HCT116 (cell line): ENCODE results near the gene LPO. TPM values are rescaled to one million over a fixed set of nuclear protein-coding genes. Genes with fewer than 3 reads are reported as not detected.

Source experiments
- ATAC-seq: fragments of 200-7000 bp; cut with Tn5 transposase; 2 replicates; pipeline ENCODE4 v1.9.1; 2020; ENCODE audit warnings: mild to moderate bottlenecking, moderate library complexity
- BruUV-seq: library from RNA; stranded (reverse); fragments of 400-500 nt; replicated peaks from 2 replicates; lab custom pipeline; 2021; lab: Mats Ljungman, UMichigan
- CTCF ChIA-PET: fragments of 300-600 bp; sonication (Branson Sonifier 250); formaldehyde crosslinking; loops from one replicate; lab custom pipeline; 2021; ENCODE audit warnings: antibody characterized with exemption; lab: Charles Lee
- POLR2A ChIA-PET: fragments of 300-600, 350-600 bp; sonication (Branson Sonifier 250); formaldehyde crosslinking; loops from one replicate; lab custom pipeline; 2021; ENCODE audit warnings: antibody characterized with exemption; lab: Charles Lee
- RAD21 ChIA-PET, 2 experiments: fragments of 300-600 bp; sonication (Branson Sonifier 250); formaldehyde crosslinking; loops; one replicate each; lab custom pipeline; 2023; ENCODE audit warnings: low total read pairs in 2 of 2; ENCODE audit not compliant: uncharacterized antibody in 2 of 2, unreplicated experiment in 2 of 2, low non-redundant PET in 1 of 2; lab: Charles Lee
- DNase-seq: peaks from one replicate; pipeline ENCODE4 v3.0.0-alpha.2; 2010; ENCODE audit warnings: low read depth, low spot score
- H2AFZ ChIP-seq: fragments of 200-600 bp; shearing (Covaris generic), sonication (generic); 2 replicates; pipeline ENCODE4 v1.6.1; 2017; ENCODE audit warnings: low read depth, mixed run types, mixed read lengths, antibody characterized with exemption, low read length; ENCODE audit not compliant: poor library complexity, severe bottlenecking
- H3K27ac ChIP-seq: 2 replicates; pipeline ENCODE4 v1.5.1; 2012; ENCODE audit warnings: low read depth, low read length
- H3K27me3 ChIP-seq: fragments of 200-600 bp; sonication (generic); 2 replicates; pipeline ENCODE4 v1.6.1; 2016; ENCODE audit warnings: mixed run types, low read length, mixed read lengths; ENCODE audit not compliant: insufficient read depth
- H3K36me3 ChIP-seq, 2 experiments: fragments of 200-500 bp in 1 of 2; fragments of 200-600 bp in 1 of 2; sonication (Bioruptor generic) in 1 of 2; sonication (generic) in 1 of 2; 2 replicates each; pipeline versions ENCODE4 v1.5.1 to v1.6.1; 2014 to 2016; ENCODE audit warnings: low read length in 2 of 2, inconsistent platforms in 1 of 2, mixed read lengths in 1 of 2, mixed run types in 1 of 2; ENCODE audit not compliant: insufficient read depth in 2 of 2, control insufficient read depth in 1 of 2
- H3K4me1 ChIP-seq, 2 experiments: fragments of 200-600 bp in 1 of 2; sonication (generic) in 1 of 2; 2 replicates each; pipeline versions ENCODE4 v1.5.1 to v1.6.1; 2012 to 2017; ENCODE audit warnings: low read length in 2 of 2, inconsistent platforms in 1 of 2, mild to moderate bottlenecking in 1 of 2, mixed read lengths in 1 of 2, mixed run types in 1 of 2, moderate library complexity in 1 of 2; ENCODE audit not compliant: insufficient read depth in 2 of 2, control insufficient read depth in 1 of 2
- H3K4me2 ChIP-seq: fragments of 200-600 bp; sonication (generic); 2 replicates; pipeline ENCODE4 v1.6.1; 2017; ENCODE audit warnings: mixed run types, low read length, mixed read lengths
- H3K4me3 ChIP-seq, 2 experiments: fragments of 200-600 bp in 1 of 2; sonication (generic) in 1 of 2; replicated peaks in 1 of 2; 2 replicates each; pipeline ENCODE4 v1.5.1; 2011 to 2016; ENCODE audit warnings: low read length in 2 of 2, control low read depth in 1 of 2, low read depth in 1 of 2, mild to moderate bottlenecking in 1 of 2, mixed read lengths in 1 of 2, mixed run types in 1 of 2
- H3K79me2 ChIP-seq: fragments of 200-600 bp; sonication (generic); 2 replicates; pipeline ENCODE4 v1.6.1; 2017; ENCODE audit warnings: mild to moderate bottlenecking, mixed run types, low read length, moderate library complexity, mixed read lengths; ENCODE audit not compliant: insufficient read depth
- H3K9ac ChIP-seq: fragments of 200-600 bp; sonication (generic); 2 replicates; pipeline ENCODE4 v1.6.1; 2016; ENCODE audit warnings: low read length, mixed read lengths
- H3K9me2 ChIP-seq: fragments of 200-600 bp; sonication (generic), shearing (Covaris generic); 2 replicates; pipeline ENCODE4 v1.6.1; 2017; ENCODE audit warnings: mixed run types, mild to moderate bottlenecking, moderate library complexity; ENCODE audit not compliant: insufficient read depth
- H3K9me3 ChIP-seq, 2 experiments: fragments of 200-500 bp in 1 of 2; fragments of 200-600 bp in 1 of 2; sonication (Bioruptor generic) in 1 of 2; sonication (generic) in 1 of 2; 2 replicates each; pipeline ENCODE4 v1.6.1; 2014 to 2017; ENCODE audit warnings: low read length in 2 of 2, mixed read lengths in 2 of 2, inconsistent platforms in 1 of 2, low read depth in 1 of 2, mild to moderate bottlenecking in 1 of 2, mixed run types in 1 of 2, moderate library complexity in 1 of 2; ENCODE audit not compliant: control insufficient read depth in 1 of 2, insufficient read depth in 1 of 2
- H4K20me1 ChIP-seq: fragments of 200-600 bp; sonication (generic), shearing (Covaris generic); 2 replicates; pipeline ENCODE4 v1.6.1; 2017; ENCODE audit warnings: mixed run types, mild to moderate bottlenecking, moderate library complexity; ENCODE audit not compliant: insufficient read depth
- EGR1 ChIP-seq: IDR thresholded peaks from 2 replicates; pipeline ENCODE4 v1.6.1; 2012; ENCODE audit warnings: low read depth
- FOSL1 ChIP-seq: IDR thresholded peaks from 2 replicates; pipeline ENCODE4 v1.6.1; 2012; ENCODE audit warnings: low read depth
- RAD21 ChIP-seq: IDR thresholded peaks from 2 replicates; pipeline ENCODE4 v1.6.1; 2012; ENCODE audit warnings: low read depth, mild to moderate bottlenecking
- SIN3A ChIP-seq: IDR thresholded peaks from 2 replicates; pipeline ENCODE4 v1.6.1; 2012; ENCODE audit warnings: low read depth
- SP1 ChIP-seq: IDR thresholded peaks from 2 replicates; pipeline ENCODE4 v1.6.1; 2012; ENCODE audit warnings: low read depth
- intact Hi-C: fragments of 100-400 bp; cut with micrococcal nuclease; formaldehyde crosslinking; loops from 2 replicates; pipeline ENCODE4 v1.10.0; 2022
- total RNA-seq: library from RNA; stranded (reverse); gene quantifications from one replicate; pipeline ENCODE4 v1.2.1, GENCODE V29; 2021; ENCODE audit not compliant: unreplicated experiment
- TF ChIP-seq, protein P1 (sequence below): IDR thresholded peaks from 2 replicates; pipeline ENCODE4 v1.6.1; 2012; ENCODE audit warnings: low read depth

LPO gene
- total RNA-seq, 1 experiment from 2014 or later: not detected

DNA sequence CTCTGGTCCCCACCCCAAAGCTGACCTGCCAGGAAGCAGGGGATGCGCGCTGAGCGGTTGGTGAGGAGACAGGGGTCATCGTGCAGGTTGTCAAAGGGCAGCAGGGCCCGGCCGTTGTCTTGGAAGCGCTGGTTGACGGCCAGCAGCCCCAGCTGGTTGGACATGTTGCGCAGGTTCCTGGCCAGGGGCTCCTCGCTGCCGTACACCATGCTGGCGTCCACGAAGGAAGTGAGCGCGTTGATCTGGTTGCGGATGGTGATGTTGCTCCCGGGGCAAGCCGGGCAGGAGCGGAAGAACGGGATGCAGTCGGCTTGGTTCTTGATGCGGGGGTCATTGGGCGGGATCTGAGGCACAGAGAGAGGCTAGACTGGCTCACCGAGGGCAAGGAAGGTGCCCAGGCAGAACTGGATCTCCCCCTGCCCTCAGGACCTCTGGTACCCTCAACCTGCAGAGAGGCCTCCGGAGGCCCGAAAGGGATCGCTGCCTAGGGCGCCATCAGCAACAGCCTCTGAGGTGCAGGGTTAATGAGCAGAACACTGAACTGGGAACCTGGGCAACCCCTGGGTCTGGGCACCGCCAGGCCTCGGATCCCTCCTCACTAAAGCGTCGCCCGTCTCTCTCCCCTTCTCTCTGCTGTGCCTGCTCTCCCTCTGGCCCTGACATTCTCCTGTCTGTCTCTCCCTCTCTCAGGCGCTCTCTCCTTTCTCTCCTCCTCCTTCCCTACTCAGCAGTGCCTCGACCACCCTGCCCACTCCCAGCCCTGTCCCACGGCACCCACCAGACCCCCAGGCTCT is 39.6 kb downstream of the LPO start:
- no peak for DNase-seq
- ChIA-PET CTCF (interaction anchor here (0.9 kb wide), 1 partner anchor 26 kb away, joined by 3 read pairs; no protein-coding TSS in a partner anchor), POLR2A (interaction anchor here (0.7 kb wide), 1 partner anchor 353 kb away, joined by 3 read pairs; no protein-coding TSS in a partner anchor), RAD21 (no interaction called here)
- Histone ChIP-seq H3K9me2 (no peaks in the 10 kb centered on the region), H3K27me3 (no peaks in the 10 kb centered on the region), H3K9me3 (no peaks in the 10 kb centered on the region), H3K4me3 (no peak overlapping the region), H4K20me1 (no peaks in the 10 kb centered on the region), H3K4me1 (peaks cover 0 to 3% of the 10 kb centered on the region in 2 experiments; a peak in 1 of 4 replicates), H2AFZ (no peak overlapping the region), H3K79me2 (no peaks in the 10 kb centered on the region), H3K4me2 (no peak overlapping the region), H3K36me3 (no peaks in the 10 kb centered on the region), H3K27ac (no peak overlapping the region), H3K9ac (no peak overlapping the region)
- TF ChIP-seq RAD21 (no peak), SIN3A (no peak), FOSL1 (no peak), SP1 (no peak), EGR1 (no peak)
- TF ChIP-seq, protein P1, sequence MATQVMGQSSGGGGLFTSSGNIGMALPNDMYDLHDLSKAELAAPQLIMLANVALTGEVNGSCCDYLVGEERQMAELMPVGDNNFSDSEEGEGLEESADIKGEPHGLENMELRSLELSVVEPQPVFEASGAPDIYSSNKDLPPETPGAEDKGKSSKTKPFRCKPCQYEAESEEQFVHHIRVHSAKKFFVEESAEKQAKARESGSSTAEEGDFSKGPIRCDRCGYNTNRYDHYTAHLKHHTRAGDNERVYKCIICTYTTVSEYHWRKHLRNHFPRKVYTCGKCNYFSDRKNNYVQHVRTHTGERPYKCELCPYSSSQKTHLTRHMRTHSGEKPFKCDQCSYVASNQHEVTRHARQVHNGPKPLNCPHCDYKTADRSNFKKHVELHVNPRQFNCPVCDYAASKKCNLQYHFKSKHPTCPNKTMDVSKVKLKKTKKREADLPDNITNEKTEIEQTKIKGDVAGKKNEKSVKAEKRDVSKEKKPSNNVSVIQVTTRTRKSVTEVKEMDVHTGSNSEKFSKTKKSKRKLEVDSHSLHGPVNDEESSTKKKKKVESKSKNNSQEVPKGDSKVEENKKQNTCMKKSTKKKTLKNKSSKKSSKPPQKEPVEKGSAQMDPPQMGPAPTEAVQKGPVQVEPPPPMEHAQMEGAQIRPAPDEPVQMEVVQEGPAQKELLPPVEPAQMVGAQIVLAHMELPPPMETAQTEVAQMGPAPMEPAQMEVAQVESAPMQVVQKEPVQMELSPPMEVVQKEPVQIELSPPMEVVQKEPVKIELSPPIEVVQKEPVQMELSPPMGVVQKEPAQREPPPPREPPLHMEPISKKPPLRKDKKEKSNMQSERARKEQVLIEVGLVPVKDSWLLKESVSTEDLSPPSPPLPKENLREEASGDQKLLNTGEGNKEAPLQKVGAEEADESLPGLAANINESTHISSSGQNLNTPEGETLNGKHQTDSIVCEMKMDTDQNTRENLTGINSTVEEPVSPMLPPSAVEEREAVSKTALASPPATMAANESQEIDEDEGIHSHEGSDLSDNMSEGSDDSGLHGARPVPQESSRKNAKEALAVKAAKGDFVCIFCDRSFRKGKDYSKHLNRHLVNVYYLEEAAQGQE: no peak
- BruUV-seq: no TSS peak
- ATAC-seq: no peak
- intact Hi-C loops: loop anchor here (1.0 kb wide), 1 partner anchor 169 kb away; no protein-coding TSS in a partner anchor
